WERI-Rb-1 (cell line): Measurements from ENCODE around the gene BSCL2.
"Not testable (repeated sequence)": the region's sequence is repeated elsewhere in the genome, so short reads cannot be mapped to it uniquely, and the experiment has no call there.

Experiments used
- DNase-seq: peaks from one replicate; pipeline ENCODE4 v3.0.0-alpha.2; 2020
- H3K27ac ChIP-seq: fragments of 250-450 bp; sonication (Bioruptor Pico); 2 replicates; pipeline ENCODE4 v1.5.1; 2020; ENCODE audit warnings: mild to moderate bottlenecking, moderate library complexity
- H3K27me3 ChIP-seq: fragments of 250-450 bp; sonication (Bioruptor Pico); 2 replicates; pipeline ENCODE4 v1.5.1; 2021; ENCODE audit warnings: mild to moderate bottlenecking, low read depth, moderate library complexity; ENCODE audit not compliant: insufficient read depth, severe bottlenecking
- H3K36me3 ChIP-seq: fragments of 250-450 bp; sonication (Bioruptor Pico); 2 replicates; pipeline ENCODE4 v1.5.1; 2020; ENCODE audit warnings: mild to moderate bottlenecking, moderate library complexity
- H3K4me3 ChIP-seq: 2 replicates; pipeline ENCODE4 v1.5.1; 2011; ENCODE audit warnings: low read depth, mild to moderate bottlenecking, control low read depth, low read length
- H3K9me3 ChIP-seq: fragments of 250-450 bp; sonication (Bioruptor Pico); 2 replicates; pipeline ENCODE4 v1.5.1; 2021; ENCODE audit warnings: mild to moderate bottlenecking, moderate library complexity; ENCODE audit not compliant: severe bottlenecking
- CTCF ChIP-seq: IDR thresholded peaks from 2 replicates; pipeline ENCODE4 v1.5.1; 2011; ENCODE audit warnings: low read depth, mild to moderate bottlenecking, control low read depth, inconsistent platforms, low read length

The BSCL2 gene

GRCh38 chr11:62705413-62705812, 1.8 kb downstream of the BSCL2 start:
- Histone ChIP-seq H3K9me3 (no peaks in the 10 kb centered on the region), H3K36me3 (peaks cover 50% of the 10 kb centered on the region), H3K4me3 (peak overlapping the region; percentile 60), H3K27me3 (no peaks in the 10 kb centered on the region), H3K27ac (peak overlapping the region; percentile 81)
- no peak for TF ChIP-seq CTCF
- DNase-seq: peak; percentile 54

- not testable (repeated sequence) for H3K9me3 ChIP-seq, DNase-seq, H3K27ac ChIP-seq, H3K4me3 ChIP-seq, H3K27me3 ChIP-seq
- peaks cover 45% of the 10 kb centered on the region for H3K36me3 ChIP-seq
These were observed 3.3 kb downstream of the BSCL2 start for GRCh38 chr11:62703921-62704320.

GRCh38 chr11:62702246-62702645, 5.0 kb downstream of the BSCL2 start:
- DNase-seq: no peak
- H3K4me3 ChIP-seq: no peak overlapping the region
- no peaks in the 10 kb centered on the region for H3K9me3 ChIP-seq
- no peak overlapping the region for H3K27ac ChIP-seq
- TF ChIP-seq CTCF: no peak
- no peaks in the 10 kb centered on the region for H3K27me3 ChIP-seq
- H3K36me3 ChIP-seq: peaks cover 47% of the 10 kb centered on the region

- Histone ChIP-seq H3K36me3 (peaks cover 59% of the 10 kb centered on the region), H3K27ac (peak overlapping the region; percentile 11), H3K9me3 (no peaks in the 10 kb centered on the region), H3K4me3 (no peak overlapping the region), H3K27me3 (no peaks in the 10 kb centered on the region)
- peak; percentile 80 for TF ChIP-seq CTCF
- DNase-seq: peak; percentile 83
These were observed 12.6 kb downstream of the BSCL2 start for GRCh38 chr11:62694455-62695167.

- H3K27me3 ChIP-seq, DNase-seq, H3K9me3 ChIP-seq, H3K4me3 ChIP-seq, H3K27ac ChIP-seq: not testable (repeated sequence)
- peaks cover 56% of the 10 kb centered on the region for H3K36me3 ChIP-seq
These were observed 13.6 kb downstream of the BSCL2 start for GRCh38 chr11:62693624-62694023.

- no peak for TF ChIP-seq CTCF
- Histone ChIP-seq H3K9me3 (no peaks in the 10 kb centered on the region), H3K27ac (peak within 1 kb of the TSS; percentile 44), H3K36me3 (peaks cover 45% of the 10 kb centered on the region), H3K4me3 (no peak within 1 kb of the TSS), H3K27me3 (no peaks in the 10 kb centered on the region)
- DNase-seq: no peak
These were observed 17.6 kb downstream of the BSCL2 start, which contains the start of gene LRRN4CL for GRCh38 chr11:62689421-62690183. Gene LRRN4CL, minus strand, starts transcription at chr11:62689530. Its CDS starts 1,022 bp downstream, at chr11:62688508.
